HT-29 (cell line): ENCODE data around the gene TRAF3IP3. TPM values are rescaled to one million over a fixed set of nuclear protein-coding genes. Genes with fewer than 3 reads are reported as not detected.
A peak's percentile ranks its signal among the peaks of the same experiment; 100 is the strongest.

Experiments used
- DNase-seq: peaks from one replicate; pipeline ENCODE4 v3.0.0-alpha.2; 2015; ENCODE audit warnings: low spot score
- total RNA-seq: library from RNA; depleted of rRNA; stranded (reverse); fragments of >200 nt; shearing (Covaris generic); gene quantifications from 2 replicates; pipeline ENCODE4 v1.2.3, GENCODE V29; 2014

The TRAF3IP3 gene
- total RNA-seq, 1 experiment from 2014 or later = not detected

GRCh38 chr1:209797978-209798639, 42.3 kb downstream of the TRAF3IP3 start:
- no peak for DNase-seq

DNA sequence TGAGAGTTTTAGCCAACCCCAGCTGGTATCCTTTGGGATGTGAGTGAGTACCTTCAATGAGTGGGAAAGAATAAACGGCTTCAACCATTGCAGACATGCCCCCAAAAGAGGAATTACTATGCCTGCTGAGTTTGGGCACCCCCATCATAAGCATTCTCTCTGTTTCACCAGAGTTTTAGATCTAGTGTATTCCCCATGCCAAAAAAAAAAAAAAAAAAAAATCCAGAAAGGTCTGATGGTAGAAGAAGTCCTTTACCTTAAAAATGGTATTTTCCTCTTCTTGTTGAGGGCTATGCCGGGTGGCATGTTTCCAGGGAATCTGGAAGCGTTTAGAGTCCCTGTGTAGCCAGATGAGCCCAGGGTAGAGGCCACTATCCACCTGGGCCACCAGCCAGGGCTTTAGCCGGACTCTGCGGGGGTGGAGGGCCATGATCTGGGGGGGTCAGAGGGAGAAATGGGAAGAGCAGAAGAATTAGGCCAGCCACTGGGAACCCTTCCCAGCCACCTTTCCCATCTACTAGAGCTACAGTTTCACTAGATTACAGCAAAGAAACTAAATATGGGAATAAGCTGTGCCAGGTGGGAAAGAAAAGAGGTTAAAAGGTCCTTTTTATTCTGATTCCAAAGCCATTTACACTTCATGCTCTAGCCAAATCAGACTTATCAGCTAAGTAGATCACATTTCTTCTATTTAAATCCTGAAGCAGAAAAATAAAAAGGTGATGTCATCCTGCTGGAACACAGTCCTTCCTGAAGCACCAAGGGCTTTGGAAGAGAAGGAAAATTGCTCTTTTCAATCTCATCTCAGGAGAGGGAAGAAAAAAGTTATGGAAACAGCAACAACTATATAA, 45.4 kb downstream of the TRAF3IP3 start:
- no peak for DNase-seq

- DNase-seq = no peak
Measured at GRCh38 chr1:209802117-209802779, 46.4 kb downstream of the TRAF3IP3 start.

DNA sequence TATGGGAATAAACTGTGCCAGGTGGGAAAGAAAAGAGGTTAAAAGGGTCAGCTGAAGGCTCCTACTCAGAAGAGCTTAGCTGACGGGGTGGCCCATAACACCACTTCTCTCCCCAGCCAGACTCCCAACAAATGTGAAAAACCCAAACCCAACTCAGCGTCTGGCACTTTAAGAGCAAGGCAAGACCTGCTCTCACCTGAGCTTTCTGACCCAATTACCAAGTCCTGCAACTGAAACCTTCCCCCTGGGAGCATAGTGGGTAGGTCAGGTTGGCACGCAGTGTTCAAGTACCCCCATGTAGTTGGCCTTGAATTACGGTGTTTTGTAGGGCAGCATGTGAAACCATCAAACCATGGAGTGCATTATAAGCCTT, 46.9 kb downstream of the TRAF3IP3 start:
- DNase-seq = no peak

DNA sequence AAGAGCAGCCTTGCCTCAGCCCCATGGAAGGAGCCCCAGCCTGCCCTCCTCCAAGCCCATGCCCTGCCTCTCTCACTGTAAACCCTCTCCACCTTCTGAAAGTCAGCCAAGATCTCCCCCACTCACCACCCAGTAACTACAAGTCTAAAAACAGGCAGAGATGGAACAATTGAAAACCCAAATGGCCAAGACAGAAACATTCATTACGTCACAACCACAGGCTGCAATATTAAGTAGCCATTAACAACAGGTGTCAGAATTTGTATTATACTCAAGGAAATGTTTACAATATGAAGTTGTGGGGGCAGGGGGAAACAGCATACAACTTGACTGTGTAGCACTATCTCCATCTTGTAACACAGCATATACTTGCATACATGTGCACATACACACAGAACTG, 47.7 kb downstream of the TRAF3IP3 start:
- DNase-seq = no peak

DNA sequence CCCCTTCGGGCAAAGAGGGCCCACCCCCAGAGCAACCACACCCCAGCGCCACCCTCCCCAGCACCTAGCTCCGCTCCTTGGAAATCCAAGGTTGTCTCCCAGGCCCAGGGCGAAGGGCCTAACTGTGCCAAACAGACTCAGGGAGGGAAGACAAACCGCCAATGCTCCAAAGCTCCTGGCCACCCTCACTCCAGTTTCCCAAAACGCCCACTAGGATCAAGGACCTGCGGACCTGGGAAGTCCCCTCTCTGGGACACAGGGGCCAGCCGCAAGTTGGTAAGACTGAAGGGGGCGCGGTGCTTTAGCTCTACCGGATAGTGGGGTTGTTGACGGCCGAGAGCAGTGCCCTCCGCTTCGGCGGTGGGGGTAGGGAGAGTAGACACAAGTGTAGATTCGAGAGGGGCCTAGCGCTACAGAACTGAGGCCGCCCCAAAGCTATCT, 49.5 kb downstream of the TRAF3IP3 start:
- peak; percentile 53 for DNase-seq

GRCh38 chr1:209805875-209806760, 50.3 kb downstream of the TRAF3IP3 start, which contains the start of gene IRF6:
IRF6 (minus strand) TSS chr1:209806142; CDS start chr1:209801413, 4,729 bp downstream.
- DNase-seq = peak; percentile 97

DNA sequence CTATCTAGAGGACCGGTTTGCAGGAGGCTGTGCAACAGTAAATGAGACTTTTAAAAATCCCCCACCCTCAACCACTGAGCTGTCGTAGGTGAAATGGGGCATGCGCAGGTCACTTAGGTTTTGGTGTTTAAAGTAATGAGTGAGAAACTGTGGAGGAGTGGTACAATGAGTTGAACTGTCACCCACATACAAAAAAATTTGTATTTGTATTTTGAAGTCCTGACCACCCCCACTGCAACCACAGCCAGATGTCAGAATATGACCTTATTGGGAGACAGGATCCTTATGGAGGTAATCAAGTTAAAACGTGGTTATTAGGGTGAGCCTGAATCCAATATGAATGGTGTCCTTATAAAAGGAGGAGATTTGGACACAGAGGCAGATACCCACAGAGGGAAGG, 51.7 kb downstream of the TRAF3IP3 start:
- DNase-seq = no peak

- peak; percentile 57 for DNase-seq
Measured at GRCh38 chr1:209808059-209808581, 52.3 kb downstream of the TRAF3IP3 start.

- no peak for DNase-seq
Measured at GRCh38 chr1:209809611-209810010, 53.8 kb downstream of the TRAF3IP3 start.

DNA sequence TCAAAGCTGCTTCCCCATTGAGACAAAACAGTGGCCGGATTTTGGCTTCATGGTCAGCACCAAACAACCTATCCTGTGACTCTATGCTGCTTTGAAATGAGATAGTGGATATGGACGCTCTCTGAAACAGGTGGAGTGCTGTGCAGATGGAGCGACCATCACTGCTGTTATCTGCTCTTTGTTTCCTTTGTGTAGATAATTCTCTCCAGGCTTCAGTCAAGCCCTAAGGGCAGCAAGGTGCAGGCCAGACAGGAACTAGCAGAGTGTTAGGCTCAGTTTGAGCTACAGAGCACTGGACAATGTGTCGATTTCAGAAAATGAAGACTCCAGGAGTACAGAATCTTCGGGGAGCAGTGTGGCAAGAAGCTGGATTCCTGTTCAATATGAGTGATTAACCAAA, 54.9 kb downstream of the TRAF3IP3 start:
- DNase-seq = no peak

- DNase-seq = no peak
Measured at GRCh38 chr1:209813902-209814301, 58.0 kb downstream of the TRAF3IP3 start.

- no peak for DNase-seq
Measured at GRCh38 chr1:209815490-209815889, 59.6 kb downstream of the TRAF3IP3 start.

DNA sequence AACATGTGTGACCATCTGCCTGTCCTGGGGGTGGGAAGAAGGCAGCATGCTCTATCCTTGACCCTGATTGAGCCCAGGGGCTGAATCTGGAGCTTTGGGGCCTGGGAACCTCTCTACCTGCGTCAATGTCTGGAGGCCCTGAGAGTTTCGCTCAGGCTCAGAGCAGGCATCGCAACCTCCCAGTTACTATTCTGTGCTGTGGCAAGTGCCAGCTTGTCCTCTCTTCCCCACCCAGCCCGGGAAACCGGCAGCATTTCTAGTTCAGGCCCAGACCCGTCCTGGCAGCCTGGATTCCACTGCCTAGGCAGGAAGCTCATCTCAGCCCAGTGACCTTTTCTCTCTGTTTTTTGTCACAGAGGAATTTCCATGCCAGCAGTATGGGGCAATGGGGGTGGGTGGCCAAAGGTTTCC, 60.1 kb downstream of the TRAF3IP3 start:
- DNase-seq = peak; percentile 23

DNA sequence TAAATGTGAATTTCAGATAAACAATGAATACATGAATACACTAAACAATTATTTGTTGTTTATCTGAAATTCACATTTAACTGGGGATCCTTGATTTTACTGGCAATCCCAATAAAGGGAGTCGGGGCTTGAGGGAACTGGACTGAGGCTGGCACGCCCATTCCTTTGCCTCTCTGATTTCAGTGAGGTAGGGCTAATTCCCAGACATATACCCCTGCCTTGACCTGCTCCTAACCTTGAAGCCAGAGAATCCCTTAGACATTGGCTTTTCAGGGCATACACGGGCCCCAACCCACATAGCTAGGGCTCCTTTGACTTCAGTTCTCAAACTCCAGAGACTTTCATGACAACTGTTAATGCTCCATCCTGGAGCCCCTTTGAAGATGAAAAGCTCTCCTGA, 61.1 kb downstream of the TRAF3IP3 start:
- DNase-seq = no peak

DNA sequence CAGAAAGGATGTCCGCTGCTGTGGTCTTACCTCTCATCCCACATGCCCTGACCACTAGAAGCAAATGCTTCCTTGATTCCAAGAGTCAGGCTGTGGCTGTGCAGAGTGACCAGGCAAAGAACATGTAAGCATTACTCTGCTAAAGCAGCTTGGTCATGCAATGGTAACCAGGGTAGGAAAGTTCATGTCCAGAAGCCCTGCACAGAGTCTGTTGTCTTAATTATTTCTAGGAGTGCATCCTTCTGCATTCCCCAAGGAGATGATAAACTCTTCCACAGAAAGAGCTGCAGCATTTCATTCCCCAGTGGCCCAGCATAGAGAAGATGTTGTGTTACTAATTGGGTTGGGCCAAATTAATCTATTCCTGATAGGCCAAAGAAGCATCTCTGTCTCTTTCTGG, 61.8 kb downstream of the TRAF3IP3 start:
- DNase-seq = no peak

- no peak for DNase-seq
Measured at GRCh38 chr1:209819058-209819457, 63.2 kb downstream of the TRAF3IP3 start.

- DNase-seq = no peak
Measured at GRCh38 chr1:209820986-209821385, 65.1 kb downstream of the TRAF3IP3 start.

DNA sequence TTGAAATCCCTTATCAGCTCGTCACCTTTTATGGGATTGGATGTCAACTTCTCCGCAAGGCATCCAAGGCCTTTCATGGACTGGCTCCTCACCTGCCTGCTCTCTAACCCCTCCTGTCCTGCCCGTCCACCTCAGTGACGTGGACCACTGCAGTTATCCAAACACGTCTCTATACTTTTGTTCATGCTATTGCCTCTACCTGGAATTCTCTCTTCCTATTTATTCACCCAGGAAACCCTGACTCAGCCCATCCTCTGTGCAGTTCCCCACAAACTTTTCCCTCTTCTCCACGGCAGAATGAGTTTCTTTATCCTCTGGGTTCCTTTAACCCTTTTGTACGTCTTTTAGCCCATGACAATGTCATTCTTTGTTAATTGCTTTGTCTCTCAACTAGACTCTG, 66.9 kb downstream of the TRAF3IP3 start:
- no peak for DNase-seq

- DNase-seq = peak; percentile 72
Measured at GRCh38 chr1:209823143-209824041, 67.5 kb downstream of the TRAF3IP3 start.
